IMR-90 (cell line): ENCODE results near the gene APLF. TPM values are rescaled to one million over a fixed set of nuclear protein-coding genes. Genes with fewer than 3 reads are reported as not detected.

Experiments used
- ATAC-seq: fragments of 200-7000 bp; cut with Tn5 transposase; 2 replicates; pipeline ENCODE4 v1.9.1; 2020; ENCODE audit warnings: low read depth, mild to moderate bottlenecking, moderate library complexity
- BruUV-seq: library from RNA; stranded (reverse); fragments of 400-500 nt; replicated peaks from 2 replicates; lab custom pipeline; 2021; lab: Mats Ljungman, UMichigan
- CTCF ChIA-PET: fragments of 300-600 bp; formaldehyde crosslinking; extraction: SDS; loops from one replicate; lab custom pipeline; 2021; ENCODE audit warnings: antibody characterized with exemption; lab: Yijun Ruan, JAX
- POLR2A ChIA-PET: fragments of 300-600 bp; sonication (Branson Sonifier 250); formaldehyde crosslinking; loops from one replicate; lab custom pipeline; 2022; ENCODE audit warnings: antibody characterized with exemption; ENCODE audit not compliant: unreplicated experiment; lab: Charles Lee
- DNase-seq: peaks from one replicate; pipeline ENCODE4 v3.0.0; 2013
- H2AFZ ChIP-seq: replicated peaks from 2 replicates; pipeline ENCODE3; 2013; ENCODE audit warnings: low read length, mild to moderate bottlenecking; ENCODE audit not compliant: poor library complexity
- H2AK5ac ChIP-seq: 2 replicates; pipeline ENCODE4 v1.6.1; 2013; ENCODE audit warnings: low read depth, low read length, inconsistent platforms
- H2AK9ac ChIP-seq: replicated peaks from 2 replicates; pipeline ENCODE3; 2013; ENCODE audit warnings: mild to moderate bottlenecking, low read depth, low read length, moderate library complexity; ENCODE audit not compliant: poor library complexity
- H2BK120ac ChIP-seq: 2 replicates; pipeline ENCODE4 v1.6.1; 2013; ENCODE audit warnings: low read depth, low read length, inconsistent platforms
- H2BK15ac ChIP-seq: 3 replicates; pipeline ENCODE4 v1.6.1; 2013; ENCODE audit warnings: low read depth, low read length, inconsistent platforms
- H2BK20ac ChIP-seq: 2 replicates; pipeline ENCODE4 v1.6.1; 2013; ENCODE audit warnings: low read depth, mild to moderate bottlenecking, inconsistent platforms, low read length, moderate library complexity
- H2BK5ac ChIP-seq: 2 replicates; pipeline ENCODE4 v1.6.1; 2013; ENCODE audit warnings: mild to moderate bottlenecking, low read depth, low read length, inconsistent platforms; ENCODE audit not compliant: poor library complexity, severe bottlenecking
- H3K14ac ChIP-seq: replicated peaks from 2 replicates; pipeline ENCODE4 v1.6.1; 2013; ENCODE audit warnings: low read depth, low read length, inconsistent platforms
- H3K18ac ChIP-seq: 2 replicates; pipeline ENCODE4 v1.6.1; 2013; ENCODE audit warnings: low read depth, low read length, control low read depth
- H3K23ac ChIP-seq: 2 replicates; pipeline ENCODE4 v1.6.1; 2013; ENCODE audit warnings: low read depth, low read length, inconsistent platforms
- H3K27ac ChIP-seq: 2 replicates; pipeline ENCODE4 v1.5.1; 2013; ENCODE audit warnings: mild to moderate bottlenecking, control low read depth, low read length; ENCODE audit not compliant: insufficient read depth
- H3K27me3 ChIP-seq: 2 replicates; pipeline ENCODE4 v1.6.1; 2013; ENCODE audit warnings: low read length; ENCODE audit not compliant: control insufficient read depth, insufficient read depth
- H3K36me3 ChIP-seq: 2 replicates; pipeline ENCODE4 v1.6.1; 2013; ENCODE audit warnings: low read length, mixed read lengths; ENCODE audit not compliant: control insufficient read depth, insufficient read depth
- H3K4ac ChIP-seq: 2 replicates; pipeline ENCODE4 v1.6.1; 2013; ENCODE audit warnings: low read depth, low read length, inconsistent platforms
- H3K4me1 ChIP-seq: 2 replicates; pipeline ENCODE4 v1.6.1; 2013; ENCODE audit warnings: low read length, mixed read lengths; ENCODE audit not compliant: control insufficient read depth, insufficient read depth
- H3K4me2 ChIP-seq: 2 replicates; pipeline ENCODE4 v1.6.1; 2013; ENCODE audit warnings: low read depth, mild to moderate bottlenecking, control low read depth, low read length, moderate library complexity
- H3K4me3 ChIP-seq: 2 replicates; pipeline ENCODE4 v1.5.1; 2013; ENCODE audit warnings: low read depth, mild to moderate bottlenecking, control low read depth, low read length, moderate library complexity; ENCODE audit not compliant: insufficient read depth
- H3K56ac ChIP-seq: 2 replicates; pipeline ENCODE4 v1.6.1; 2013; ENCODE audit warnings: low read length, inconsistent platforms; ENCODE audit not compliant: insufficient read depth; ENCODE audit errors: extremely low read depth
- H3K79me1 ChIP-seq, 2 experiments: 2 replicates each; pipeline ENCODE4 v1.6.1; 2013; ENCODE audit warnings: low read length in 2 of 2, inconsistent platforms in 1 of 2, low read depth in 1 of 2
- H3K9ac ChIP-seq: 2 replicates; pipeline ENCODE4 v1.6.1; 2013; ENCODE audit warnings: low read depth, low read length, control low read depth
- H3K9me1 ChIP-seq: 2 replicates; pipeline ENCODE4 v1.6.1; 2013; ENCODE audit warnings: low read length, inconsistent platforms; ENCODE audit not compliant: insufficient read depth
- H3K9me3 ChIP-seq: 2 replicates; pipeline ENCODE4 v1.6.1; 2013; ENCODE audit warnings: low read length; ENCODE audit not compliant: control insufficient read depth, insufficient read depth
- H4K20me1 ChIP-seq: 2 replicates; pipeline ENCODE4 v1.6.1; 2013; ENCODE audit warnings: low read length, inconsistent platforms; ENCODE audit not compliant: insufficient read depth
- H4K5ac ChIP-seq: 2 replicates; pipeline ENCODE4 v1.6.1; 2013; ENCODE audit warnings: mild to moderate bottlenecking, low read depth, low read length, control low read depth
- H4K8ac ChIP-seq, 2 experiments: 2 replicates each; pipeline ENCODE4 v1.6.1; 2013; ENCODE audit warnings: low read depth in 2 of 2, low read length in 2 of 2, control low read depth in 1 of 2, inconsistent platforms in 1 of 2
- H4K91ac ChIP-seq: 2 replicates; pipeline ENCODE4 v1.6.1; 2013; ENCODE audit warnings: low read depth, low read length, inconsistent platforms; ENCODE audit not compliant: insufficient read depth
- BHLHE40 ChIP-seq: fragments of 150-350 bp; IDR thresholded peaks from 2 replicates; pipeline ENCODE4 v1.6.1; 2016; ENCODE audit warnings: mild to moderate bottlenecking, low read depth, low read length
- CEBPB ChIP-seq: IDR thresholded peaks from 2 replicates; pipeline ENCODE4 v1.6.1; 2012; ENCODE audit warnings: low read depth, low read length, improper control_type of control experiment
- CHD1 ChIP-seq: IDR thresholded peaks from 2 replicates; pipeline ENCODE4 v1.6.1; 2012; ENCODE audit warnings: low read depth, low read length, improper control_type of control experiment
- FOS ChIP-seq: fragments of 150-350 bp; IDR thresholded peaks from 2 replicates; pipeline ENCODE4 v1.6.1; 2016; ENCODE audit warnings: low read depth, low read length
- MAFK ChIP-seq: IDR thresholded peaks from 2 replicates; pipeline ENCODE4 v1.6.1; 2012; ENCODE audit warnings: low read depth, low read length, improper control_type of control experiment
- MAZ ChIP-seq: IDR thresholded peaks from 2 replicates; pipeline ENCODE4 v1.6.1; 2012; ENCODE audit warnings: low read depth, mild to moderate bottlenecking, low read length, improper control_type of control experiment, moderate library complexity, borderline replicate concordance
- MXI1 ChIP-seq: IDR thresholded peaks from 2 replicates; pipeline ENCODE4 v1.6.1; 2012; ENCODE audit warnings: low read depth, mild to moderate bottlenecking, low read length, moderate library complexity, borderline replicate concordance
- NFE2L2 ChIP-seq: fragments of 150-350 bp; IDR thresholded peaks from 2 replicates; pipeline ENCODE4 v1.6.1; 2016; ENCODE audit warnings: low read depth, mild to moderate bottlenecking, low read length
- POLR2A ChIP-seq: IDR thresholded peaks from 2 replicates; pipeline ENCODE4 v1.6.1; 2012; ENCODE audit warnings: mild to moderate bottlenecking, low read depth, low read length
- RAD21 ChIP-seq: IDR thresholded peaks from 2 replicates; pipeline ENCODE4 v1.6.1; 2012; ENCODE audit warnings: low read length, improper control_type of control experiment
- RCOR1 ChIP-seq: IDR thresholded peaks from 2 replicates; pipeline ENCODE4 v1.6.1; 2012; ENCODE audit warnings: mild to moderate bottlenecking, low read length, improper control_type of control experiment; ENCODE audit not compliant: insufficient replicate concordance
- RFX5 ChIP-seq: IDR thresholded peaks from 2 replicates; pipeline ENCODE4 v1.8.0; 2012; ENCODE audit warnings: low read depth, mild to moderate bottlenecking, low read length, moderate library complexity
- SMC3 ChIP-seq: fragments of 150-350 bp; IDR thresholded peaks from 2 replicates; pipeline ENCODE4 v1.6.1; 2016; ENCODE audit warnings: low read depth, mild to moderate bottlenecking, antibody characterized with exemption, low read length, moderate library complexity
- WGBS, 2 experiments: methylation state at CpG; one replicate each; pipeline versions ENCODE4 v1.1.5 to v1.1.7; 2013; ENCODE audit warnings: missing lambda C conversion rate in 2 of 2; ENCODE audit not compliant: insufficient read length in 1 of 2; ENCODE audit errors: extremely low coverage in 2 of 2; 5-methylcytosine and 5-hydroxymethylcytosine counted together
- dilution Hi-C: fragments of 300-500 bp; cut with HindIII; formaldehyde crosslinking; loops from one replicate; pipeline ENCODE4 v1.14.3; 2018; ENCODE audit warnings: low sequenced_read_pairs; ENCODE audit not compliant: unreplicated experiment
- in situ Hi-C: fragments of 300-500 bp; cut with MboI; formaldehyde crosslinking; loops from 3 replicates; pipeline ENCODE4 v1.14.3; 2019; ENCODE audit warnings: low sequenced_read_pairs, inconsistent platforms, mixed read lengths
- intact Hi-C: fragments of 100-400 bp; cut with micrococcal nuclease; formaldehyde crosslinking; loops from 2 replicates; pipeline ENCODE4 v1.10.0; 2022
- polyA plus RNA-seq, 3 experiments: library from polyadenylated mRNA; depleted of rRNA; stranded (reverse); fragments of >200 nt; gene quantifications; 2 replicates each; pipeline ENCODE4 v1.2.3, GENCODE V29; 2012; ENCODE audit warnings: low replicate concordance in 1 of 3
- total RNA-seq: library from RNA; depleted of rRNA; stranded (reverse); fragments of >200 nt; gene quantifications from 2 replicates; pipeline ENCODE4 v1.2.3, GENCODE V29; 2012
- TF ChIP-seq, protein P1 (sequence below): fragments of 150-350 bp; IDR thresholded peaks from 2 replicates; pipeline ENCODE4 v1.6.1; 2016; ENCODE audit warnings: low read depth, mild to moderate bottlenecking, low read length, moderate library complexity, borderline replicate concordance
- TF ChIP-seq, protein P2 (sequence below): fragments of 150-350 bp; IDR thresholded peaks from 2 replicates; pipeline ENCODE4 v1.6.1; 2017; ENCODE audit warnings: mild to moderate bottlenecking, antibody characterized with exemption, low read length, low read depth
- TF ChIP-seq, protein P3 (sequence below): conservative IDR thresholded peaks from 2 replicates; pipeline ENCODE4 v1.5.1; 2012; ENCODE audit warnings: mild to moderate bottlenecking, low read depth, low read length, improper control_type of control experiment

The APLF gene
- total and polyA plus RNA-seq, 2 of the 4 experiments (the other 2 are of a cell fraction): 1.5 to 2.3 TPM

DNA sequence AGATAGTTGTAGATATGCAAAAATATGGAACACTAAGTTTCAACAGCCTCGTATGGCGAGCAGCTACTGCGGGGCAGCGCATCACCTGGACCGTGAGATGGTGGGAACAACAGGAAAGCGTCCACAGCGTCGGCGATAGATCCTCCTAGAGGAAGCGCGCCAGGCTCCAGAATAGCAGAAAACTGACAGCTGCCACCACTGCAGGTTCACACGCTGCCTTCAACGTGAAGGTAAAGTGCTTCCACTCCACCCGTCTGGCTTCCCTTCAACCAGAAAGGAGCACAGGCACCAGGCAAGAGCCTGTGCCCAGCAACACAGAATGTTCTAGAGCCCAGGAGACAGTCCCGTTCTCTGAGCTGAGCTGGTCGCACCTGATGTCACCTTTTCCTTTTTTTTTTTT lies 20.3 kb upstream of the APLF start:
- Histone ChIP-seq H2BK120ac (no peak overlapping the region), H3K4ac (no peak overlapping the region), H4K91ac (no peak overlapping the region), H3K56ac (no peak overlapping the region), H3K9me3 (no peaks in the 10 kb centered on the region), H3K36me3 (no peaks in the 10 kb centered on the region), H3K27me3 (peaks cover 11% of the 10 kb centered on the region), H2AFZ (no peak overlapping the region), H4K8ac (no peak overlapping the region), H4K20me1 (no peaks in the 10 kb centered on the region), H3K79me1 (no peaks in the 10 kb centered on the region), H3K4me3 (no peak overlapping the region), H2BK15ac (no peak overlapping the region), H3K9ac (no peak overlapping the region), H2AK9ac (no peak overlapping the region), H2BK5ac (no peak overlapping the region), H3K14ac (no peak overlapping the region), H3K9me1 (no peaks in the 10 kb centered on the region), H3K27ac (no peak overlapping the region), H3K4me1 (no peaks in the 10 kb centered on the region), H2AK5ac (no peak overlapping the region), H4K5ac (no peak overlapping the region), H2BK20ac (no peak overlapping the region), H3K23ac (no peak overlapping the region), H3K4me2 (no peak overlapping the region), H3K18ac (no peak overlapping the region)
- TF ChIP-seq MXI1: no peak
- no peak for TF ChIP-seq RCOR1
- no peak for TF ChIP-seq SMC3
- TF ChIP-seq CEBPB: no peak
- TF ChIP-seq POLR2A: no peak
- TF ChIP-seq MAFK: no peak
- no peak for TF ChIP-seq BHLHE40
- TF ChIP-seq, protein P1, sequence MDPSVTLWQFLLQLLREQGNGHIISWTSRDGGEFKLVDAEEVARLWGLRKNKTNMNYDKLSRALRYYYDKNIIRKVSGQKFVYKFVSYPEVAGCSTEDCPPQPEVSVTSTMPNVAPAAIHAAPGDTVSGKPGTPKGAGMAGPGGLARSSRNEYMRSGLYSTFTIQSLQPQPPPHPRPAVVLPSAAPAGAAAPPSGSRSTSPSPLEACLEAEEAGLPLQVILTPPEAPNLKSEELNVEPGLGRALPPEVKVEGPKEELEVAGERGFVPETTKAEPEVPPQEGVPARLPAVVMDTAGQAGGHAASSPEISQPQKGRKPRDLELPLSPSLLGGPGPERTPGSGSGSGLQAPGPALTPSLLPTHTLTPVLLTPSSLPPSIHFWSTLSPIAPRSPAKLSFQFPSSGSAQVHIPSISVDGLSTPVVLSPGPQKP: no peak
- TF ChIP-seq CHD1: no peak
- TF ChIP-seq RFX5: no peak
- no peak for TF ChIP-seq FOS
- no peak for TF ChIP-seq RAD21
- TF ChIP-seq, protein P2, sequence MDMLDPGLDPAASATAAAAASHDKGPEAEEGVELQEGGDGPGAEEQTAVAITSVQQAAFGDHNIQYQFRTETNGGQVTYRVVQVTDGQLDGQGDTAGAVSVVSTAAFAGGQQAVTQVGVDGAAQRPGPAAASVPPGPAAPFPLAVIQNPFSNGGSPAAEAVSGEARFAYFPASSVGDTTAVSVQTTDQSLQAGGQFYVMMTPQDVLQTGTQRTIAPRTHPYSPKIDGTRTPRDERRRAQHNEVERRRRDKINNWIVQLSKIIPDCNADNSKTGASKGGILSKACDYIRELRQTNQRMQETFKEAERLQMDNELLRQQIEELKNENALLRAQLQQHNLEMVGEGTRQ: no peak
- TF ChIP-seq MAZ: no peak
- no peak for TF ChIP-seq NFE2L2
- TF ChIP-seq, protein P3, sequence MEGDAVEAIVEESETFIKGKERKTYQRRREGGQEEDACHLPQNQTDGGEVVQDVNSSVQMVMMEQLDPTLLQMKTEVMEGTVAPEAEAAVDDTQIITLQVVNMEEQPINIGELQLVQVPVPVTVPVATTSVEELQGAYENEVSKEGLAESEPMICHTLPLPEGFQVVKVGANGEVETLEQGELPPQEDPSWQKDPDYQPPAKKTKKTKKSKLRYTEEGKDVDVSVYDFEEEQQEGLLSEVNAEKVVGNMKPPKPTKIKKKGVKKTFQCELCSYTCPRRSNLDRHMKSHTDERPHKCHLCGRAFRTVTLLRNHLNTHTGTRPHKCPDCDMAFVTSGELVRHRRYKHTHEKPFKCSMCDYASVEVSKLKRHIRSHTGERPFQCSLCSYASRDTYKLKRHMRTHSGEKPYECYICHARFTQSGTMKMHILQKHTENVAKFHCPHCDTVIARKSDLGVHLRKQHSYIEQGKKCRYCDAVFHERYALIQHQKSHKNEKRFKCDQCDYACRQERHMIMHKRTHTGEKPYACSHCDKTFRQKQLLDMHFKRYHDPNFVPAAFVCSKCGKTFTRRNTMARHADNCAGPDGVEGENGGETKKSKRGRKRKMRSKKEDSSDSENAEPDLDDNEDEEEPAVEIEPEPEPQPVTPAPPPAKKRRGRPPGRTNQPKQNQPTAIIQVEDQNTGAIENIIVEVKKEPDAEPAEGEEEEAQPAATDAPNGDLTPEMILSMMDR: no peak
- POLR2A ChIA-PET: no interaction called here
- in situ Hi-C loops (loop anchor here (10.0 kb wide), 1 partner anchor 152 kb away; no protein-coding TSS in a partner anchor), dilution Hi-C loops (no loop called here), intact Hi-C loops (no loop called here)
- CTCF ChIA-PET: no interaction called here
- ATAC-seq (no peak), DNase-seq (no peak)
- WGBS, 2 experiments: 89% methylated on average over 11 of the region's 16 CpGs; no CpG with 5 or more reads in 1 of the 2 experiments
- no TSS peak for BruUV-seq
